Hepatocyte (in vitro differentiated cells): ENCODE results near the gene RPL27A. TPM values are rescaled to one million over a fixed set of nuclear protein-coding genes. Genes with fewer than 3 reads are reported as not detected.

Source experiments
- DNase-seq: peaks from one replicate; pipeline ENCODE4 v3.0.0-alpha.2; 2016; ENCODE audit warnings: low spot score
- H2AFZ ChIP-seq: fragments of 200-600 bp; sonication (generic); 2 replicates; pipeline ENCODE4 v1.6.0; 2016; ENCODE audit warnings: antibody characterized with exemption, mild to moderate bottlenecking
- H3K27ac ChIP-seq: fragments of 200-600 bp; sonication (generic); 2 replicates; pipeline ENCODE4 v1.5.1; 2016; ENCODE audit warnings: mild to moderate bottlenecking
- H3K27me3 ChIP-seq: fragments of 200-600 bp; sonication (generic); 2 replicates; pipeline ENCODE4 v1.6.1; 2016
- H3K36me3 ChIP-seq: fragments of 200-600 bp; sonication (generic); replicated peaks from 2 replicates; pipeline ENCODE4 v1.5.1; 2016; ENCODE audit warnings: low read depth; ENCODE audit not compliant: insufficient read depth
- H3K4me1 ChIP-seq: fragments of 200-600 bp; sonication (generic); 2 replicates; pipeline ENCODE4 v1.5.1; 2016; ENCODE audit warnings: mild to moderate bottlenecking, moderate library complexity; ENCODE audit not compliant: insufficient read depth
- H3K4me2 ChIP-seq: fragments of 200-600 bp; sonication (generic); 2 replicates; pipeline ENCODE4 v1.6.0; 2016
- H3K4me3 ChIP-seq: fragments of 200-600 bp; sonication (generic); 2 replicates; pipeline ENCODE4 v1.5.1; 2016; ENCODE audit warnings: mild to moderate bottlenecking
- H3K79me2 ChIP-seq: fragments of 200-600 bp; sonication (generic); 2 replicates; pipeline ENCODE4 v1.6.0; 2017; ENCODE audit warnings: mild to moderate bottlenecking
- H3K9me2 ChIP-seq: fragments of 200-600 bp; sonication (generic); replicated peaks from 2 replicates; pipeline ENCODE4 v1.6.0; 2017; ENCODE audit warnings: mild to moderate bottlenecking; ENCODE audit not compliant: insufficient read depth
- H3K9me3 ChIP-seq: fragments of 200-600 bp; sonication (generic); 2 replicates; pipeline ENCODE4 v1.5.1; 2016; ENCODE audit warnings: low read depth, mild to moderate bottlenecking
- H4K20me1 ChIP-seq: fragments of 200-600 bp; sonication (generic); 2 replicates; pipeline ENCODE4 v1.6.0; 2016; ENCODE audit warnings: mild to moderate bottlenecking; ENCODE audit not compliant: insufficient read depth, poor library complexity, severe bottlenecking
- CTCF ChIP-seq: fragments of 200-600 bp; sonication (generic); IDR thresholded peaks from 2 replicates; pipeline ENCODE4 v1.5.1; 2016; ENCODE audit warnings: antibody characterized with exemption, mild to moderate bottlenecking; ENCODE audit not compliant: poor library complexity
- EZH2 ChIP-seq: fragments of 200-600 bp; sonication (generic); IDR thresholded peaks from 2 replicates; pipeline ENCODE4 v1.6.1; 2016; ENCODE audit warnings: antibody characterized with exemption, mild to moderate bottlenecking, borderline replicate concordance
- EZH2phosphoT487 ChIP-seq: fragments of 200-600 bp; sonication (generic); IDR thresholded peaks from one replicate; pipeline ENCODE4 v1.6.1; 2018; ENCODE audit warnings: antibody characterized with exemption, mild to moderate bottlenecking, low read depth, moderate library complexity; ENCODE audit not compliant: unreplicated experiment, severe bottlenecking
- WGBS: methylation state at CpG from one replicate; pipeline ENCODE4 v1.1.6; 2016; ENCODE audit warnings: low lambda C conversion rate; ENCODE audit errors: missing lambda C conversion rate; 5-methylcytosine and 5-hydroxymethylcytosine counted together
- polyA plus RNA-seq: library from polyadenylated mRNA; unstranded; fragments of >200 nt; fragmentation: Nextera tagmentation; extraction: Ambion mirVana; gene quantifications from 2 replicates; pipeline ENCODE4 v1.2.1, GENCODE V29; 2016
- total RNA-seq: library from RNA; depleted of rRNA; stranded (reverse); fragments of >200 nt; gene quantifications from 2 replicates; pipeline ENCODE4 v1.2.3, GENCODE V29; 2014

RPL27A gene
- total and polyA plus RNA-seq, 2 experiments from 2014 or later, result 803 to 818 TPM

- peaks cover 7% of the 10 kb centered on the region for H3K79me2 ChIP-seq
- TF ChIP-seq EZH2 (no peak), EZH2phosphoT487 (no peak), CTCF (no peak)
- peaks cover 75% of the 10 kb centered on the region for H3K4me1 ChIP-seq
- H2AFZ ChIP-seq, result no peak overlapping the region
- H3K4me3 ChIP-seq, result no peak overlapping the region
- no peaks in the 10 kb centered on the region for H4K20me1 ChIP-seq
- H3K27ac ChIP-seq, result peak overlapping the region; percentile 98
- peak overlapping the region; percentile 22 for H3K4me2 ChIP-seq
- WGBS, result 77% methylated on average over 3 of the region's 3 CpGs
- DNase-seq, result no peak
- no peaks in the 10 kb centered on the region for H3K9me3 ChIP-seq
- H3K36me3 ChIP-seq, result no peaks in the 10 kb centered on the region
- H3K9me2 ChIP-seq, result no peaks in the 10 kb centered on the region
- H3K27me3 ChIP-seq, result no peaks in the 10 kb centered on the region
Observed at GRCh38 chr11:8719721-8720120, 37.1 kb downstream of the RPL27A start.

- Histone ChIP-seq H3K36me3 (no peaks in the 10 kb centered on the region), H3K27me3 (no peaks in the 10 kb centered on the region), H4K20me1 (no peaks in the 10 kb centered on the region), H2AFZ (no peak overlapping the region), H3K27ac (peak overlapping the region; percentile 98), H3K79me2 (peaks cover 7% of the 10 kb centered on the region), H3K9me3 (no peaks in the 10 kb centered on the region), H3K4me2 (peak overlapping the region; percentile 13), H3K9me2 (no peaks in the 10 kb centered on the region), H3K4me1 (peaks cover 79% of the 10 kb centered on the region), H3K4me3 (no peak overlapping the region)
- 36% methylated on average over 3 of the region's 3 CpGs for WGBS
- TF ChIP-seq EZH2phosphoT487 (no peak), EZH2 (no peak), CTCF (no peak)
- no peak for DNase-seq
Observed at GRCh38 chr11:8720352-8720751, 37.8 kb downstream of the RPL27A start.

GRCh38 chr11:8720868-8721608 is 38.4 kb downstream of the RPL27A start:
- no peak for TF ChIP-seq EZH2phosphoT487
- TF ChIP-seq CTCF, result no peak
- TF ChIP-seq EZH2, result no peak
- no peak overlapping the region for H3K4me3 ChIP-seq
- DNase-seq, result peak; percentile 55
- 42% methylated on average over 4 of the region's 5 CpGs for WGBS
- H3K36me3 ChIP-seq, result no peaks in the 10 kb centered on the region
- H3K27ac ChIP-seq, result peak overlapping the region; percentile 98
- H3K27me3 ChIP-seq, result no peaks in the 10 kb centered on the region
- no peaks in the 10 kb centered on the region for H4K20me1 ChIP-seq
- H3K9me2 ChIP-seq, result no peaks in the 10 kb centered on the region
- peaks cover 79% of the 10 kb centered on the region for H3K4me1 ChIP-seq
- no peak overlapping the region for H2AFZ ChIP-seq
- H3K79me2 ChIP-seq, result peaks cover 7% of the 10 kb centered on the region
- peak overlapping the region; percentile 21 for H3K4me2 ChIP-seq
- H3K9me3 ChIP-seq, result no peaks in the 10 kb centered on the region
